Calu3 (cell line): ENCODE measurements around the gene SLC46A3. TPM values are rescaled to one million over a fixed set of nuclear protein-coding genes. Genes with fewer than 3 reads are reported as not detected.
"Not testable (repeated sequence)": the region's sequence is repeated elsewhere in the genome, so short reads cannot be mapped to it uniquely, and the experiment has no call there.

Experiments used
- BruUV-seq: library from RNA; stranded (reverse); fragments of 400-500 nt; replicated peaks from 2 replicates; lab custom pipeline; 2021; lab: Mats Ljungman, UMichigan
- CTCF ChIA-PET: fragments of 300-600 bp; sonication (Branson Sonifier 250); formaldehyde crosslinking; loops from one replicate; lab custom pipeline; 2022; ENCODE audit warnings: antibody characterized with exemption; lab: Charles Lee
- DNase-seq: peaks from one replicate; pipeline ENCODE4 v3.0.0; 2022
- H3K27ac Mint-ChIP-seq: one replicate; pipeline ENCODE4 v1.8.0; 2022; ENCODE audit warnings: mixed read lengths; ENCODE audit not compliant: unreplicated experiment
- H3K27me3 Mint-ChIP-seq: one replicate; pipeline ENCODE4 v1.8.0; 2022; ENCODE audit warnings: mixed read lengths; ENCODE audit not compliant: unreplicated experiment
- H3K36me3 Mint-ChIP-seq: one replicate; pipeline ENCODE4 v1.8.0; 2022; ENCODE audit warnings: mild to moderate bottlenecking, moderate library complexity, mixed read lengths; ENCODE audit not compliant: insufficient read depth, unreplicated experiment
- H3K4me1 Mint-ChIP-seq: one replicate; pipeline ENCODE4 v1.8.0; 2022; ENCODE audit warnings: mild to moderate bottlenecking, low read depth, mixed read lengths; ENCODE audit not compliant: unreplicated experiment
- H3K4me3 Mint-ChIP-seq: one replicate; pipeline ENCODE4 v1.8.0; 2022; ENCODE audit warnings: mild to moderate bottlenecking, low read depth, moderate library complexity, mixed read lengths; ENCODE audit not compliant: unreplicated experiment
- H3K9me3 Mint-ChIP-seq: one replicate; pipeline ENCODE4 v1.8.0; 2022; ENCODE audit warnings: low read depth, mixed read lengths; ENCODE audit not compliant: unreplicated experiment
- intact Hi-C: fragments of 100-400 bp; cut with micrococcal nuclease; formaldehyde crosslinking; loops from one replicate; pipeline ENCODE4 v1.10.0; 2022; ENCODE audit not compliant: unreplicated experiment
- total RNA-seq: library from RNA; stranded (reverse); gene quantifications from 2 replicates; pipeline ENCODE4 v1.2.3, GENCODE V29; 2022
- TF ChIP-seq, protein P1 (sequence below): fragments of 200-600 bp; IDR thresholded peaks from one replicate; pipeline ENCODE4 v1.8.0; 2022; ENCODE audit warnings: antibody characterized with exemption; ENCODE audit not compliant: unreplicated experiment

Gene SLC46A3
- total RNA-seq, 1 experiment from 2014 or later = 1.3 TPM

DNA sequence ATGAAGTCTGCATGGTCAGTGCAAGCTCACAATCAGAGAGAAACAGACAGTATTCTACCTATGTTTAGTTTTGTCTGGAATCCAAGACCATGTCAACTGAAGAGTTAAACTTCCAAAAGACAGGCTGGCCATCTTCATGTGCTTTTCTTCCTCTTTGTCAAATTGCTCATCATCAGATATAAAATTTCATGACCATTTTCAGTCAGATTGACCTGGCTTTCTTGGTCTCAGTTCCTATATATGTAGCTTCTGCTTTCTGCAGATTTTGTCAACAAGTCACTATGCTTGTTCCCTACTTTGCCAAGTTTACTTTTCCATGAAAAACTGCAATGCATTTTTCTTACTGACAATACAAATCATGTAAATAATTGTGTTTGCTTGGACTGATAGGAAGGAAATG is 13.9 kb downstream of the SLC46A3 start:
- CTCF ChIA-PET = no interaction called here
- Mint-ChIP-seq H3K4me1 (peaks cover 2% of the 10 kb centered on the region), H3K9me3 (no peaks in the 10 kb centered on the region), H3K4me3 (no peak overlapping the region), H3K27ac (no peak overlapping the region), H3K36me3 (no peaks in the 10 kb centered on the region), H3K27me3 (no peaks in the 10 kb centered on the region)
- intact Hi-C loops = no loop called here
- no peak for DNase-seq
- no TSS peak for BruUV-seq
- TF ChIP-seq, protein P1, sequence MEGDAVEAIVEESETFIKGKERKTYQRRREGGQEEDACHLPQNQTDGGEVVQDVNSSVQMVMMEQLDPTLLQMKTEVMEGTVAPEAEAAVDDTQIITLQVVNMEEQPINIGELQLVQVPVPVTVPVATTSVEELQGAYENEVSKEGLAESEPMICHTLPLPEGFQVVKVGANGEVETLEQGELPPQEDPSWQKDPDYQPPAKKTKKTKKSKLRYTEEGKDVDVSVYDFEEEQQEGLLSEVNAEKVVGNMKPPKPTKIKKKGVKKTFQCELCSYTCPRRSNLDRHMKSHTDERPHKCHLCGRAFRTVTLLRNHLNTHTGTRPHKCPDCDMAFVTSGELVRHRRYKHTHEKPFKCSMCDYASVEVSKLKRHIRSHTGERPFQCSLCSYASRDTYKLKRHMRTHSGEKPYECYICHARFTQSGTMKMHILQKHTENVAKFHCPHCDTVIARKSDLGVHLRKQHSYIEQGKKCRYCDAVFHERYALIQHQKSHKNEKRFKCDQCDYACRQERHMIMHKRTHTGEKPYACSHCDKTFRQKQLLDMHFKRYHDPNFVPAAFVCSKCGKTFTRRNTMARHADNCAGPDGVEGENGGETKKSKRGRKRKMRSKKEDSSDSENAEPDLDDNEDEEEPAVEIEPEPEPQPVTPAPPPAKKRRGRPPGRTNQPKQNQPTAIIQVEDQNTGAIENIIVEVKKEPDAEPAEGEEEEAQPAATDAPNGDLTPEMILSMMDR = no peak

DNA sequence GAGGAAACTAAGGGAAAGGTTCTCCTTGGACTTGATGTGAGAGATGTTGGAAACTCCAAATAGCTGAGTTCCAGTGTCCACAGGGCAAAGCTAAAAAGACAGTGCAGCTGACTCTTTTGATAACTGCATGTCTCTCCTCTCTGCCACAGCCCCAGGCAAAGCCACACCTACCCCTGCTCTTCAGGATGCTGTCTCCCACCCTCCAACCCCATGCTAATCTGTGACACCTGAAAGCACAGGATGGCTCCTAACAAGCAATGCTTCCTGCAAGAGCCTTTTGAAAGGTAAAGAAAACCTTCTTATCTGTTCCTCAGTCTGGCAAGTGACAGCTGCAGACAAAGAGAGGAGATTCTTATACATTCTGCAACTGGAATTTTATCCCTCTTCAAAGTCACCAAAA is 14.5 kb downstream of the SLC46A3 start:
- H3K9me3 Mint-ChIP-seq = no peaks in the 10 kb centered on the region
- H3K36me3 Mint-ChIP-seq = no peaks in the 10 kb centered on the region
- no peaks in the 10 kb centered on the region for H3K27me3 Mint-ChIP-seq
- TF ChIP-seq, protein P1 = no peak
- BruUV-seq = no TSS peak
- H3K4me1 Mint-ChIP-seq = no peaks in the 10 kb centered on the region
- CTCF ChIA-PET = no interaction called here
- no peak for DNase-seq
- intact Hi-C loops = no loop called here
- no peak overlapping the region for H3K27ac Mint-ChIP-seq
- no peak overlapping the region for H3K4me3 Mint-ChIP-seq

DNA sequence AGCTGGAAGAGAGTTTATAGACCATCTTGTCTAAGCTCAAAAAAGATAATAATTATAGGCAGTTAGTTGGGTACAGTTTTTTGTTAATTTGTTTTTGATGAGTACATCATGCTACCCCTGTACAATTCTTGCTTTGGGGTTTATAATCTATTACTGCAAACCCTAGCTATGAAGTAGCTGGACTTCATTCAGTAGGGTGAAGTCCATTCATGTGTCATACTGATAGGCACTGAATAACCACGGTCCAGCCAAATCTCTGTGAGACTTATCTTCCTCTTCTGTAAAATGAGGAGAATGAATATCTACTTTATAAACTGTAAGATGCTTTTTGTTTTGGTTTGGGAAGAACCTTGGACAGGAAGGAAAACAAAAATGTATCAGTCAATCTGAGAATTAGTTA is 19.5 kb downstream of the SLC46A3 start:
- Mint-ChIP-seq H3K9me3 (no peaks in the 10 kb centered on the region), H3K4me3 (no peak overlapping the region), H3K27me3 (no peaks in the 10 kb centered on the region), H3K27ac (no peak overlapping the region), H3K36me3 (no peaks in the 10 kb centered on the region), H3K4me1 (no peaks in the 10 kb centered on the region)
- DNase-seq = no peak
- CTCF ChIA-PET = no interaction called here
- TF ChIP-seq, protein P1 = no peak
- intact Hi-C loops = no loop called here
- no TSS peak for BruUV-seq

DNA sequence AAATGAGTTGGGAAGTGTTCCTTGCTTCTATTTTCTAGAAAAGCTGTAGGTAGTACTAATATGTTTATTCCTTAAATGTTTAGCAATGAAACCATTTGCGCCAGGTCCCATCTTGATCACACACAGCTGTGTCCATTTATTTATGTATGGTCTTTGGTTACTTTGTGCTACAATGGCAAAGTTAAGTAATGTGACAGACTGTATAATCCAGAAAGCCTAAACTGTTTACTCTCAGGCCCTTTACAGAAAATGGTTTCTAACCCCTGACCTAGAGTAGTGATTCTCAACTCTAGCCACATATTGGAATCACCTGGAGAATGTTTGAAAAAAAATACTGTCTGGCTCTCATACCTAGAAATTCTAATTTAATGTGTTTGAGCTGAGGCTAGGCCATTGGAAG is 21.3 kb downstream of the SLC46A3 start:
- TF ChIP-seq, protein P1 = no peak
- intact Hi-C loops = no loop called here
- H3K27ac Mint-ChIP-seq = no peak overlapping the region
- no peak overlapping the region for H3K4me3 Mint-ChIP-seq
- H3K4me1 Mint-ChIP-seq = no peaks in the 10 kb centered on the region
- H3K36me3 Mint-ChIP-seq = no peaks in the 10 kb centered on the region
- H3K9me3 Mint-ChIP-seq = peaks cover 2% of the 10 kb centered on the region
- peaks cover 8% of the 10 kb centered on the region for H3K27me3 Mint-ChIP-seq
- BruUV-seq = no TSS peak
- DNase-seq = no peak
- CTCF ChIA-PET = no interaction called here

DNA sequence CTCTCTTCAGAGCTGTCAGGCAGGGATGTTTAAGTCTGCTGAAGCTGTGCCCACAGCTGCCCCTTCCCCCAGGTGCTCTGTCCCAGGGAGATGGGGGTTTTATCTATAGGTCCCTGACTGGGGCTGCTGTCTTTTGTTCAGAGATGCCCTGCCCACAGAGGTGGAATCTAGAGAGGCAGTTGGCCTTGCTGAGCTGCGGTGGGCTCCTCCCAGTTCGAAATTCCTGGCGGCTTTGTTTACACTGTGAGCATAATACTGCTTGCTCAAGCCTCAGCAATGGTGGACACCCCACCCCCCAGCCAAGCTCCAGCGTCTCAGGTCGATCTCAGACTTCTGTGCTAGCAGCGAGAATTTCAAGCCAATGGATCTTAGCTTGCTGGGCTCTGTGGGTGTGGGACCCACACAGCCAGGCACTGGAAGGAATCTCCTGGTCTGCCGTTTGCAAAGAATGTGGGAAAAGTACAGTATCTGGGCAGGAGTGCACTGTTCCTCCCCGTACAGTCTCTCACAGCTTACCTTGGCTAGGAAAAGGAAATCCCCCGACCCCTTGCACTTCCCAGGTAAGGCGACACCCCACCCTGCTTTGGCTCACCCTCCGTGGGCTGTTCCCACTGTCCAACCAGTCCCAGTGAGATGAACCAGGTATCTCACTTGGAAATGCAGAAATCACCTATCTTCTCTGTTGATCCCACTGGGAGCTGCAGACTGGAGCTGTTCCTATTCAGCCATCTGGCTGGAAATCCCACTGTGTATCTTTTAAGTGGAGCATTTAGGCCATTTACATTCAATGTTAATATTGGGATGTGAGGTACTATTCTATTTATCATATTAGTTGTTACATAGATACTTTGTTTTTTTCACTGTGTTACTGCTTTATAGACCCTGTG is 24.9 kb downstream of the SLC46A3 start:
- intact Hi-C loops = loop anchor here (5.0 kb wide), 1 partner anchor 103 kb away; no protein-coding TSS in a partner anchor
- H3K9me3 Mint-ChIP-seq, H3K36me3 Mint-ChIP-seq, BruUV-seq, H3K27ac Mint-ChIP-seq, H3K4me1 Mint-ChIP-seq: not testable (repeated sequence)
- H3K4me3 Mint-ChIP-seq = peak overlapping the region; percentile 32
- CTCF ChIA-PET = interaction anchor here (0.8 kb wide), 1 partner anchor 103 kb away, joined by 3 read pairs; no protein-coding TSS in a partner anchor
- peaks cover 31% of the 10 kb centered on the region for H3K27me3 Mint-ChIP-seq
- DNase-seq = peak; percentile 59
